ENCODE measurements around the gene PCYT2. TPM values are rescaled to one million over a fixed set of nuclear protein-coding genes. Genes with fewer than 3 reads are reported as not detected.
A peak's percentile ranks its signal among the peaks of the same experiment; 100 is the strongest.

PCYT2 gene
- total RNA-seq, 1 donor from 2014 or later, result 33.2 TPM

- H3K4me3 Mint-ChIP-seq (ENCODE audit: unreplicated experiment), result peak overlapping the region; percentile 78
- peak overlapping the region; percentile 27 for H3K27ac Mint-ChIP-seq (ENCODE audit: unreplicated experiment)
- H3K9me3 Mint-ChIP-seq (ENCODE audit: unreplicated experiment), result no peaks in the 10 kb centered on the region
- peaks cover 9% of the 10 kb centered on the region for H3K4me1 Mint-ChIP-seq (ENCODE audit: unreplicated experiment)
- no peak for DNase-seq (ENCODE audit: extremely low spot score, unreplicated experiment)
- no peak for TF ChIP-seq CTCF (IDR thresholded peaks at IDR 0.05)
- no peaks in the 10 kb centered on the region for H3K27me3 Mint-ChIP-seq (ENCODE audit: unreplicated experiment)
- H3K36me3 Mint-ChIP-seq (ENCODE audit: unreplicated experiment), result peaks cover 16% of the 10 kb centered on the region
Measured at GRCh38 chr17:81909966-81910839, 996 bp downstream of the PCYT2 start.

- TF ChIP-seq CTCF (IDR thresholded peaks at IDR 0.05), result no peak
- Mint-ChIP-seq H3K27ac (ENCODE audit: unreplicated experiment) (no peak overlapping the region), H3K4me3 (ENCODE audit: unreplicated experiment) (no peak overlapping the region), H3K36me3 (ENCODE audit: unreplicated experiment) (peaks cover 14% of the 10 kb centered on the region), H3K4me1 (ENCODE audit: unreplicated experiment) (peaks cover 9% of the 10 kb centered on the region), H3K9me3 (ENCODE audit: unreplicated experiment) (no peaks in the 10 kb centered on the region), H3K27me3 (ENCODE audit: unreplicated experiment) (no peaks in the 10 kb centered on the region)
- DNase-seq (ENCODE audit: extremely low spot score, unreplicated experiment), result no peak
Measured at GRCh38 chr17:81909231-81909630, 2.0 kb downstream of the PCYT2 start.

- H3K4me1 Mint-ChIP-seq (ENCODE audit: unreplicated experiment), result peaks cover 9% of the 10 kb centered on the region
- no peak for DNase-seq (ENCODE audit: extremely low spot score, unreplicated experiment)
- no peaks in the 10 kb centered on the region for H3K9me3 Mint-ChIP-seq (ENCODE audit: unreplicated experiment)
- peaks cover 17% of the 10 kb centered on the region for H3K36me3 Mint-ChIP-seq (ENCODE audit: unreplicated experiment)
- no peaks in the 10 kb centered on the region for H3K27me3 Mint-ChIP-seq (ENCODE audit: unreplicated experiment)
- TF ChIP-seq CTCF (IDR thresholded peaks at IDR 0.05), result no peak
- H3K27ac Mint-ChIP-seq (ENCODE audit: unreplicated experiment), result no peak overlapping the region
- no peak overlapping the region for H3K4me3 Mint-ChIP-seq (ENCODE audit: unreplicated experiment)
Measured at GRCh38 chr17:81908793-81909192, 2.4 kb downstream of the PCYT2 start.

GRCh38 chr17:81907219-81908145 is 3.7 kb downstream of the PCYT2 start:
- DNase-seq (ENCODE audit: extremely low spot score, unreplicated experiment), result no peak
- H3K9me3 Mint-ChIP-seq (ENCODE audit: unreplicated experiment), result no peaks in the 10 kb centered on the region
- no peak for TF ChIP-seq CTCF (IDR thresholded peaks at IDR 0.05)
- no peaks in the 10 kb centered on the region for H3K27me3 Mint-ChIP-seq (ENCODE audit: unreplicated experiment)
- H3K36me3 Mint-ChIP-seq (ENCODE audit: unreplicated experiment), result peaks cover 8% of the 10 kb centered on the region
- H3K4me3 Mint-ChIP-seq (ENCODE audit: unreplicated experiment), result no peak overlapping the region
- peaks cover 9% of the 10 kb centered on the region for H3K4me1 Mint-ChIP-seq (ENCODE audit: unreplicated experiment)
- no peak overlapping the region for H3K27ac Mint-ChIP-seq (ENCODE audit: unreplicated experiment)

Data from osteocyte (in vitro differentiated cells).